ENCODE measurements around the gene NYAP2. TPM values are rescaled to one million over a fixed set of nuclear protein-coding genes. Genes with fewer than 3 reads are reported as not detected.

Gene NYAP2
- total RNA-seq, 8 experiments from 2014 or later: 0.13 to 9.2 (median 3.4) TPM

GRCh38 chr2:225411452-225411851, 11.9 kb downstream of the NYAP2 start:
- no peak for ATAC-seq (replicated peaks in 6 of 8)
- Histone ChIP-seq H3K4me3 (no peak overlapping the region), H3K4me1 (replicated peaks in 1 of 2) (peaks cover 0 to 65% of the 10 kb centered on the region in 2 donors), H3K27ac (no peak overlapping the region)
- WGBS, 10 experiments: 39 to 100% (median 82%) methylated on average over 2 to 3 of the region's 3 CpGs
- in situ Hi-C loops (cut with MboI; ENCODE audit: low pct_unique_long_range_greater_than_20kb in 2 of 9, low sequenced_read_pairs in 9 of 9, unreplicated experiment in 9 of 9): no loop called here

- 0 to 86% (median 27%) methylated on average over 2 of the region's 2 CpGs; no CpG with 5 or more reads in 1 of the 10 experiments for WGBS, 10 experiments
- Histone ChIP-seq H3K4me1 (replicated peaks in 1 of 2) (peaks cover 0 to 57% of the 10 kb centered on the region in 2 donors), H3K27ac (peak overlapping the region in 1 of 2 donors; percentile 55), H3K4me3 (no peak overlapping the region)
- no peak for ATAC-seq (replicated peaks in 6 of 8)
- in situ Hi-C loops (cut with MboI; ENCODE audit: low pct_unique_long_range_greater_than_20kb in 2 of 9, low sequenced_read_pairs in 9 of 9, unreplicated experiment in 9 of 9): no loop called here
These were observed 14.3 kb downstream of the NYAP2 start for GRCh38 chr2:225413786-225414185.

GRCh38 chr2:225414902-225415301, 15.4 kb downstream of the NYAP2 start:
- WGBS, 10 experiments: 5 to 80% (median 46%) methylated on average over 1 of the region's 1 CpG; no CpG with 5 or more reads in 2 of the 10 experiments
- Histone ChIP-seq H3K27ac (peak overlapping the region in 1 of 2 donors; percentile 55), H3K4me1 (replicated peaks in 1 of 2) (peaks cover 0 to 50% of the 10 kb centered on the region in 2 donors), H3K4me3 (no peak overlapping the region)
- ATAC-seq (replicated peaks in 6 of 8): peak in 2 of 8 experiments; percentile 16 to 51
- in situ Hi-C loops (cut with MboI; ENCODE audit: low pct_unique_long_range_greater_than_20kb in 2 of 9, low sequenced_read_pairs in 9 of 9, unreplicated experiment in 9 of 9): no loop called here

GRCh38 chr2:225415341-225415740, 15.8 kb downstream of the NYAP2 start:
- ATAC-seq (replicated peaks in 6 of 8): peak in 4 of 8 experiments; percentile 34 to 80 (median 58)
- Histone ChIP-seq H3K4me1 (replicated peaks in 1 of 2) (peaks cover 0 to 50% of the 10 kb centered on the region in 2 donors), H3K4me3 (no peak overlapping the region), H3K27ac (no peak overlapping the region)
- 23 to 100% (median 79%) methylated on average over 1 to 2 of the region's 2 CpGs; no CpG with 5 or more reads in 1 of the 10 experiments for WGBS, 10 experiments
- in situ Hi-C loops (cut with MboI; ENCODE audit: low pct_unique_long_range_greater_than_20kb in 2 of 9, low sequenced_read_pairs in 9 of 9, unreplicated experiment in 9 of 9): no loop called here

- Histone ChIP-seq H3K27ac (peak overlapping the region in 1 of 2 donors; percentile 12), H3K4me3 (no peak overlapping the region), H3K4me1 (replicated peaks in 1 of 2) (peaks cover 0 to 50% of the 10 kb centered on the region in 2 donors)
- 14 to 100% (median 66%) methylated on average over 1 to 2 of the region's 2 CpGs; no CpG with 5 or more reads in 1 of the 10 experiments for WGBS, 10 experiments
- ATAC-seq (replicated peaks in 6 of 8): peak in 5 of 8 experiments; percentile 28 to 58 (median 31)
- in situ Hi-C loops (cut with MboI; ENCODE audit: low pct_unique_long_range_greater_than_20kb in 2 of 9, low sequenced_read_pairs in 9 of 9, unreplicated experiment in 9 of 9): no loop called here
These were observed 16.3 kb downstream of the NYAP2 start for GRCh38 chr2:225415792-225416191.

GRCh38 chr2:225416616-225417367, 17.3 kb downstream of the NYAP2 start:
- Histone ChIP-seq H3K27ac (no peak overlapping the region), H3K4me1 (replicated peaks in 1 of 2) (peaks cover 0 to 53% of the 10 kb centered on the region in 2 donors), H3K4me3 (no peak overlapping the region)
- 17 to 88% (median 66%) methylated on average over 1 to 3 of the region's 3 CpGs for WGBS, 10 experiments
- ATAC-seq (replicated peaks in 6 of 8): peak in 2 of 8 experiments; percentile 26 to 49
- in situ Hi-C loops (cut with MboI; ENCODE audit: low pct_unique_long_range_greater_than_20kb in 2 of 9, low sequenced_read_pairs in 9 of 9, unreplicated experiment in 9 of 9): no loop called here

- H3K4me3 ChIP-seq: no peak overlapping the region
- WGBS, 10 experiments: 72 to 100% (median 86%) methylated on average over 1 to 6 of the region's 6 CpGs
- peaks cover 3 to 65% of the 10 kb centered on the region in 2 donors for H3K4me1 ChIP-seq (replicated peaks in 1 of 2)
- H3K27ac ChIP-seq: no peak overlapping the region
- ATAC-seq (replicated peaks in 6 of 8): no peak
- in situ Hi-C loops (cut with MboI; ENCODE audit: low pct_unique_long_range_greater_than_20kb in 2 of 9, low sequenced_read_pairs in 9 of 9, unreplicated experiment in 9 of 9): no loop called here
These were observed 19.5 kb downstream of the NYAP2 start for GRCh38 chr2:225419033-225419432.

GRCh38 chr2:225422145-225422544, 22.6 kb downstream of the NYAP2 start:
- H3K4me3 ChIP-seq: no peak overlapping the region
- 37 to 100% (median 86%) methylated on average over 1 to 2 of the region's 2 CpGs; no CpG with 5 or more reads in 1 of the 10 experiments for WGBS, 10 experiments
- H3K27ac ChIP-seq: no peak overlapping the region
- ATAC-seq (replicated peaks in 6 of 8): no peak
- H3K4me1 ChIP-seq (replicated peaks in 1 of 2): peaks cover 3 to 60% of the 10 kb centered on the region in 2 donors
- in situ Hi-C loops (cut with MboI; ENCODE audit: low pct_unique_long_range_greater_than_20kb in 2 of 9, low sequenced_read_pairs in 9 of 9, unreplicated experiment in 9 of 9): no loop called here

GRCh38 chr2:225425284-225425683, 25.8 kb downstream of the NYAP2 start:
- peak in 3 of 8 experiments; percentile 30 to 42 (median 42) for ATAC-seq (replicated peaks in 6 of 8)
- WGBS, 10 experiments: 33 to 100% (median 51%) methylated on average over 1 of the region's 1 CpG; no CpG with 5 or more reads in 2 of the 10 experiments
- Histone ChIP-seq H3K27ac (no peak overlapping the region), H3K4me3 (no peak overlapping the region), H3K4me1 (replicated peaks in 1 of 2) (peaks cover 11 to 72% of the 10 kb centered on the region in 2 donors)
- in situ Hi-C loops (cut with MboI; ENCODE audit: low pct_unique_long_range_greater_than_20kb in 2 of 9, low sequenced_read_pairs in 9 of 9, unreplicated experiment in 9 of 9): no loop called here

- peaks cover 15 to 58% of the 10 kb centered on the region in 2 donors for H3K4me1 ChIP-seq (replicated peaks in 1 of 2)
- no peak overlapping the region for H3K27ac ChIP-seq
- 0 to 60% (median 45%) methylated on average over 1 of the region's 1 CpG; no CpG with 5 or more reads in 4 of the 10 experiments for WGBS, 10 experiments
- in situ Hi-C loops (cut with MboI; ENCODE audit: low pct_unique_long_range_greater_than_20kb in 2 of 9, low sequenced_read_pairs in 9 of 9, unreplicated experiment in 9 of 9): no loop called here
- no peak overlapping the region for H3K4me3 ChIP-seq
- no peak for ATAC-seq (replicated peaks in 6 of 8)
These were observed 28.9 kb downstream of the NYAP2 start for GRCh38 chr2:225428360-225428759.

GRCh38 chr2:225429717-225430116, 30.2 kb downstream of the NYAP2 start:
- peak; percentile 32 to 100 (median 98) for ATAC-seq (replicated peaks in 6 of 8)
- in situ Hi-C loops (cut with MboI; ENCODE audit: low pct_unique_long_range_greater_than_20kb in 2 of 9, low sequenced_read_pairs in 9 of 9, unreplicated experiment in 9 of 9): no loop called here
- Histone ChIP-seq H3K27ac (no peak overlapping the region), H3K4me1 (replicated peaks in 1 of 2) (peaks cover 15 to 47% of the 10 kb centered on the region in 2 donors), H3K4me3 (no peak overlapping the region)
- 23 to 100% (median 51%) methylated on average over 2 to 4 of the region's 4 CpGs; no CpG with 5 or more reads in 1 of the 10 experiments for WGBS, 10 experiments

GRCh38 chr2:225431105-225431863, 31.8 kb downstream of the NYAP2 start:
- 4 to 82% (median 60%) methylated on average over 2 to 5 of the region's 5 CpGs for WGBS, 10 experiments
- no peak overlapping the region for H3K4me3 ChIP-seq
- H3K4me1 ChIP-seq (replicated peaks in 1 of 2): peaks cover 15 to 31% of the 10 kb centered on the region in 2 donors
- ATAC-seq (replicated peaks in 6 of 8): peak in 5 of 8 experiments; percentile 23 to 85 (median 74)
- no peak overlapping the region for H3K27ac ChIP-seq
- in situ Hi-C loops (cut with MboI; ENCODE audit: low pct_unique_long_range_greater_than_20kb in 2 of 9, low sequenced_read_pairs in 9 of 9, unreplicated experiment in 9 of 9): no loop called here

- WGBS, 10 experiments: 20 to 72% (median 60%) methylated on average over 1 to 4 of the region's 4 CpGs; no CpG with 5 or more reads in 3 of the 10 experiments
These were observed 34.5 kb downstream of the NYAP2 start for GRCh38 chr2:225434014-225434413.

More at GRCh38 chr2:225434014-225434413, 34.5 kb downstream of the NYAP2 start:
- H3K4me3 ChIP-seq: no peak overlapping the region
- no peak overlapping the region for H3K27ac ChIP-seq
- H3K4me1 ChIP-seq (replicated peaks in 1 of 2): peaks cover 24 to 38% of the 10 kb centered on the region in 2 donors
- ATAC-seq (replicated peaks in 6 of 8): no peak
- in situ Hi-C loops (cut with MboI; ENCODE audit: low pct_unique_long_range_greater_than_20kb in 2 of 9, low sequenced_read_pairs in 9 of 9, unreplicated experiment in 9 of 9): no loop called here
